Panc1 (cell line): ENCODE measurements around the gene MACROD2. TPM values are rescaled to one million over a fixed set of nuclear protein-coding genes. Genes with fewer than 3 reads are reported as not detected.

Experiments used
- ATAC-seq: fragments of 200-7000 bp; cut with Tn5 transposase; 2 replicates; pipeline ENCODE4 v1.9.1; 2020; ENCODE audit warnings: mild to moderate bottlenecking, moderate library complexity
- BruUV-seq: library from RNA; stranded (reverse); fragments of 400-500 nt; replicated peaks from 2 replicates; lab custom pipeline; 2021; lab: Mats Ljungman, UMichigan
- CTCF ChIA-PET: fragments of 300-600 bp; sonication (Branson Sonifier 250); formaldehyde crosslinking; loops from one replicate; lab custom pipeline; 2022; ENCODE audit warnings: antibody characterized with exemption; lab: Charles Lee
- POLR2A ChIA-PET: fragments of 300-600 bp; sonication (Branson Sonifier 250); formaldehyde crosslinking; loops from one replicate; lab custom pipeline; 2022; ENCODE audit warnings: antibody characterized with exemption; lab: Charles Lee
- DNase-seq: peaks from one replicate; pipeline ENCODE4 v3.0.0-alpha.2; 2010; ENCODE audit warnings: low read depth, low spot score
- H3K27ac ChIP-seq: 2 replicates; pipeline ENCODE4 v1.5.1; 2011; ENCODE audit warnings: mild to moderate bottlenecking, low read length, inconsistent platforms
- H3K27me3 ChIP-seq: fragments of 200-500 bp; sonication (Bioruptor generic); 2 replicates; pipeline ENCODE4 v1.6.0; 2014; ENCODE audit warnings: low read length, inconsistent platforms; ENCODE audit not compliant: control insufficient read depth, insufficient read depth
- H3K36me3 ChIP-seq: fragments of 200-500 bp; sonication (Bioruptor generic); 2 replicates; pipeline ENCODE4 v1.5.1; 2014; ENCODE audit warnings: inconsistent platforms, mild to moderate bottlenecking, low read length, moderate library complexity; ENCODE audit not compliant: control insufficient read depth, insufficient read depth
- H3K4me1 ChIP-seq: 2 replicates; pipeline ENCODE4 v1.5.1; 2011; ENCODE audit warnings: inconsistent platforms, mild to moderate bottlenecking, low read length, moderate library complexity; ENCODE audit not compliant: control insufficient read depth, insufficient read depth
- H3K4me3 ChIP-seq, 2 experiments: 2 replicates each; pipeline ENCODE4 v1.5.1; 2011 to 2012; ENCODE audit warnings: low read depth in 2 of 2, low read length in 2 of 2, mild to moderate bottlenecking in 2 of 2, inconsistent platforms in 1 of 2, moderate library complexity in 1 of 2
- H3K9me3 ChIP-seq: fragments of 200-500 bp; sonication (Bioruptor generic); 2 replicates; pipeline ENCODE4 v1.5.1; 2014; ENCODE audit warnings: low read depth, mild to moderate bottlenecking, inconsistent platforms, low read length, moderate library complexity; ENCODE audit not compliant: control insufficient read depth, insufficient read depth
- CTCF ChIP-seq: fragments of 450-650 bp; IDR thresholded peaks from 2 replicates; pipeline ENCODE4 v1.5.1; 2017; ENCODE audit warnings: mild to moderate bottlenecking
- POLR2AphosphoS5 ChIP-seq: IDR thresholded peaks from 2 replicates; pipeline ENCODE4 v1.6.1; 2012; ENCODE audit warnings: mild to moderate bottlenecking, low read depth, low read length, moderate library complexity
- REST ChIP-seq, 2 experiments: IDR thresholded peaks; 2 replicates each; pipeline ENCODE4 v1.6.1; 2011 to 2012; ENCODE audit warnings: low read depth in 2 of 2, control low read depth in 1 of 2, low read length in 1 of 2, mild to moderate bottlenecking in 1 of 2, moderate library complexity in 1 of 2; ENCODE audit not compliant: insufficient read depth in 1 of 2
- SIN3A ChIP-seq: IDR thresholded peaks from 2 replicates; pipeline ENCODE4 v1.6.1; 2012; ENCODE audit warnings: low read depth, mild to moderate bottlenecking, low read length, moderate library complexity, borderline replicate concordance; ENCODE audit not compliant: insufficient read depth
- TCF7L2 ChIP-seq: IDR thresholded peaks from 2 replicates; pipeline ENCODE4 v1.6.1; 2011; ENCODE audit warnings: mild to moderate bottlenecking, low read depth, low read length, inconsistent platforms
- in situ Hi-C: cut with HindIII; loops from 2 replicates; pipeline ENCODE4 v1.10.0; 2016; ENCODE audit warnings: low sequenced_read_pairs, low pct_unique_long_range_greater_than_20kb
- intact Hi-C: fragments of 100-400 bp; cut with micrococcal nuclease; formaldehyde crosslinking; loops from one replicate; pipeline ENCODE4 v1.10.0; 2022; ENCODE audit not compliant: unreplicated experiment
- total RNA-seq: library from RNA; stranded (reverse); gene quantifications from one replicate; pipeline ENCODE4 v1.2.1, GENCODE V29; 2021; ENCODE audit not compliant: unreplicated experiment

MACROD2 gene
- total RNA-seq, 1 experiment from 2014 or later = 1.2 TPM

GRCh38 chr20:15063081-15063480 is 1067.8 kb downstream of the MACROD2 start:
- ATAC-seq = no peak
- Histone ChIP-seq H3K27me3 (no peaks in the 10 kb centered on the region), H3K9me3 (no peaks in the 10 kb centered on the region), H3K27ac (no peak overlapping the region), H3K4me1 (no peaks in the 10 kb centered on the region), H3K36me3 (no peaks in the 10 kb centered on the region), H3K4me3 (no peak overlapping the region)
- in situ Hi-C loops = no loop called here
- DNase-seq = no peak
- no peak for TF ChIP-seq CTCF
- TF ChIP-seq REST (IDR thresholded peaks at IDR 0.05; ENCODE audit: insufficient read depth in 1 of 2, low read depth in 2 of 2, low read length in 1 of 2) = no peak
- TF ChIP-seq POLR2AphosphoS5 = no peak
- no peak for TF ChIP-seq SIN3A
- intact Hi-C loops = no loop called here
- BruUV-seq = no TSS peak
- ChIA-PET POLR2A (no interaction called here), CTCF (no interaction called here)

GRCh38 chr20:15064741-15065140 is 1069.4 kb downstream of the MACROD2 start:
- TF ChIP-seq REST (IDR thresholded peaks at IDR 0.05; ENCODE audit: insufficient read depth in 1 of 2, low read depth in 2 of 2, low read length in 1 of 2) (no peak), POLR2AphosphoS5 (no peak), SIN3A (no peak), TCF7L2 (no peak), CTCF (no peak)
- POLR2A ChIA-PET = no interaction called here
- ATAC-seq (no peak), DNase-seq (no peak)
- no peaks in the 10 kb centered on the region for H3K4me1 ChIP-seq
- CTCF ChIA-PET = no interaction called here
- H3K36me3 ChIP-seq = no peaks in the 10 kb centered on the region
- intact Hi-C loops = no loop called here
- no peak overlapping the region for H3K27ac ChIP-seq
- no peak overlapping the region for H3K4me3 ChIP-seq
- no peaks in the 10 kb centered on the region for H3K27me3 ChIP-seq
- BruUV-seq = no TSS peak
- no peaks in the 10 kb centered on the region for H3K9me3 ChIP-seq
- in situ Hi-C loops = no loop called here
